Cerebellar nuclear complex (tissue), 1 donor: Measurements from ENCODE around the gene PTPRC.

Source experiments
- DNase-seq, 2 experiments: peaks; one replicate each; lab custom pipeline; 2025; lab: John Stamatoyannopoulos, UW

PTPRC gene

DNA sequence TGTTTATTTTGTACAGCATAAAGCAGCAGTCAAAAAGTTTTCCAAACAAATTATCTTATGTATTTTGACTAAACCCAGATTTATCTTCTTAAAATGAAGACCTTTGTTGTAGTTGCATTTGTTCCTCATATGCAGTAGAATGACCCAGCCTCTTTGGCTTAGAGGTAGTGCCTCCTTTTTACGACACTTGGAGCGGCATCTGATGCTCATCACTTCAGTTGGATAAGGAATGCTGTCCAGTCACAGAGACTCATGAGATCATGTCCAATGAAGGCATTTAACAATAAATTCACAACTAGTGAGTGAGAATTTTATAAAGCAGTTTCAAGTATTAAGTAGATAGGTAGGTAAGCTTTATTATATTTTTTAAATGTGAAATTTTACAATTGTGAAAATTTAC is 35.2 kb downstream of the PTPRC start:
- DNase-seq = no peak

DNA sequence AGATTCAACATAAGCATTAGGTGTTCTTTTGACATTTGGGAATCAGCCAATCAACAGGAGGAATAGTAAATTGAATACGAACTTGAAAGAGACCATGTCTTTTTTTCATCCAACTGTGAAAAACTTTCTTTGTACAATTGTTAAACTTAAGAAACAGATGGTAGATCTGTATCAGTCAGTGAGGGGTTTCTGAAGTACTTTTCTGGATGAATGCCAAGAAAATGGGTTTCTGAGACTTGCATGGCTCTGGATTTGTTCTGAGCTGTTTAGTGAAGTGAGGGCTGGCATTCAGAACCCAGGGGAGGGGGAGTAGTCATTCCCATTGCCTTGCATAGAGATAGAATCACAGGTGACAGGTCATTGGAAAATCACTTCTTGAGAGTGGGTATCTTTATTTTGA is 37.4 kb downstream of the PTPRC start:
- DNase-seq = no peak

DNA sequence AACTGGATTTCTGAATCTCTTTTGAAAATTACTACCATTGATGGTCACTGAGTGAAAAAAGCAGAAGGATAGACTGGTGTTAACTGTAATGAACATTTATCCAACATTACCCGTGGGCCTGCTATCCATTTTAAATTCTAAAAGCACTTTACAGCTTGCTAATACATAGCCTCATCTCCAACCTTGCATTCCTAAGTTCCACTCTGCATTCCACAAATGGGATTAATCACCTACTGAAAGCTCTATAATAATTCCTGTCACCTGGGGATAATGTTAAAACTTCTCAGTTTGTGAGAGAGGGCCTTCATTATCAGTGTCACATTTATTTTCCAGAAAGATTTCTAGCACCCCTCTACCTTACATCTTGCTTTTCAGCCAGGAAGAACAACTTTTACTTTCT is 38.2 kb downstream of the PTPRC start:
- no peak for DNase-seq

DNA sequence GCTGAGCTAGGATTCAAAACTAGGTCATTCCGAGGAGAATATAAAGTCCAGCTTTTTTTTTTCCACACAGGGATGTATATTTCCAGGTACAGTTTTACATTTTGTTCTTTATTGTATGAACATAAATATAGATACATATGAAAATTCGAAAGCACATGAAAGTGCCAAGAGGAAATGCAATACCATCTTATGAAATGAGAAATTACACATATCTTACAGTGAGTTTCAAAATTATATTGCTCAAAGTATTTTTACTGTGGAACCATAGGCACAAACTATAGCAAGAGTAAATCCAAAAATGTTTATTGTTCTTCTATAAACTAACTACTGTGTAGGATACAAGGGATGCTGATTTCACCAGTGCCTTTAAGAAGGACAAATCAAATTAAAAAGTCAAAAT is 39.0 kb downstream of the PTPRC start:
- DNase-seq = no peak

DNA sequence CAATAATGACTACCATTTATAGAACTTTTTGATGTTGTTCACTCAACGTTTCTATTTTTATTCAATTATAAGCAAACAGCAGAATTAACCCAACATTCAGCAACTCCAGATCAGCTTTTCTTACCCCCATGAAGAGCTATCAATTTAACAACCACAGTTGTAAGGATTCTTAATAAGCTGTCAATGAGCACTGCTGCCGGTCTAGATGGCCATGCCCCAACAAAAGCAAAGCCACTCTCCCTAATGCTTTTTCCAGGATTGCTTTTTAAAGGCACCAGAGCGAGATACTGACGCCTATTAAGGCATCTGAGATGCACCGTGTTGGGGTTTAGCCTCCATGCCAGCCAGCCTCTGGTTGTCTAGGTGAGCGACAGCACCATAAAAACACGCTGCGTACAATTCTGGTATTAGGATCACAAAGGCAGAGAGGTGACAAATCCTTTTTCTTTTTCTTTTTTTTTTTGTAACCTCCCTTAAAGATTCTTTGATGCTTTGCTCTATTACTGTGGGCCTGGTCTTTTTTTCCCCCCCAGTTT is 39.5 kb downstream of the PTPRC start:
- no peak for DNase-seq

DNA sequence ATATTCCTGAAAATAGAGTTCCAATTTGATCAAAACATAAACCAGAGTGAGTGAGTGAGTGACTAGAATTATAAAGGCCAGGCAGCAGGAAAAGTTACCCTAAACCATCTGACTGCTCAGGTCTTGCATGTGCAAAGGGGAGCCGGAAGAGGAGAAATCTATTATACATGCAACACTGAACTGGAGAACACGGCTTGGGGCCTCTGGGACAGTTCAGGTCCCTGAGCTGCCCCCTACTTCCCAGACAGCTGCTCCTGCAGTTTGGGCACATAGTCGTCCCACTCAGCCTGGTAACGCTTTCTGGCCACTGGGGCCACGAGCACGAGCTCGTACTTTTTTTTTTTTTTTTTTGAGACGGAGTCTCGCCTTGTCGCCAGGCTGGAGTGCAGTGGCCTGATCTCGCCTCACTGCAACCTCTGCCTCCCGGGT is 40.1 kb downstream of the PTPRC start:
- no peak for DNase-seq

DNA sequence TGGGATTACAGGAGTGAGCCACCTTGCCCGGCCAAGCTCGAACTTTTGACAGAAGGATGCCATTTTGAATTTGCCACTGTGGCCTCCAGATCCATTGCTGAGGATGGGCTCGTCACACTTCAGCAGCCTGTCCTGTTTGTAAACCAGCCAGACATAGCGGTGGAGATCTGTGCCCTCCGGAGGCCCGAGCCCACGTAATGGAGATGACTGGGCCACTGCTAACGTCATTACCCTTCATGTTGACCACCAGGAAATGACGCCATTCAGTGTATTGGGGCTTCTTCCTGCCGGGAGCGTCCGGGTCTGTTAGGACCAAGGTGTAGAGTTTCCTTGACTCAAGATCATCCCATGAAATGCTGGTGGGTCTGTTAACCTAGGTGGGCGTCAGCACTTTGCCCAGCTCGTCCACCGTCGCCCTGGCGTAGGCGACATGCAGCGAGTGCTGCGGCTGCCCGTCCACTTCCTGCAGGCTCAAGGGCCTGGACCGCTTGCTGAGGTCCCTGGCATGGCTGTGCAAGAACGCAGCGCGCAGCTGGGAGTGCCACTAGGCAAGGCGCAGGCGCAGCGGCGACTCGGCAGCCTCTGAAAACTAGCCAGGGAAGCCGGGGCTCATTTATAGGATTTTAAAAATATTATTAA is 40.8 kb downstream of the PTPRC start:
- no peak for DNase-seq

DNA sequence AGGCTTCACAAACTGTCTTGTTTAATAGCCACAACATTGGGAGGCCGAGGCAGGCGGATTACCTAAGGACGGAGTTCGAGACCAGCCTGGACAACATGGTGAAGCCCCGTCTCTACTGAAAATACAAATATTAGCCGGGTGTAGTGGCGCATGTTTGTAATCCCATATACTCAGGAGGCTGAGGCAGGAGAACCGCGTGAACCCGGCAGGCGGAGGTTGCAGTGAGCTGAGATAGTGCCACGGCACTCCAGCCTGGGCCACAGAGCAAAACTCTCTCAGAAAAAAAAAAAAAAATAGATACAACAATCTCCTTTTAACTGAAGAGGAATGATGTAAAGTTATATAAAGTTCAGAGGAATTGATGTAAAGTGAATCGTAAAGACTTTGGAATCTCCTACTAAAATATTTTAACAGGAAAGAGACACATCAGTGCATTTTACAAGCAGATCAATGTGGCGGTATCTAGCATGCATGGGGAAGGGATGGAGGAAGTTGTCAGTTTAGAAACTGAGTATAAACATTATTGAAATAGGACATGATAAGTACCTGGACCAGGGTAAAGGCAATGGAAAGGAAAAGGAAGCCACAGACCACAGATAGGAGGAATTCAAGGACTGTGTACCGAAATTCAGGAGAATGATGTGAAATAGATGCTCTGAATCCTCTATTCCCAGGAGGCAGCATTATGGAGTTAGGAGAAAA is 41.5 kb downstream of the PTPRC start:
- no peak for DNase-seq

DNA sequence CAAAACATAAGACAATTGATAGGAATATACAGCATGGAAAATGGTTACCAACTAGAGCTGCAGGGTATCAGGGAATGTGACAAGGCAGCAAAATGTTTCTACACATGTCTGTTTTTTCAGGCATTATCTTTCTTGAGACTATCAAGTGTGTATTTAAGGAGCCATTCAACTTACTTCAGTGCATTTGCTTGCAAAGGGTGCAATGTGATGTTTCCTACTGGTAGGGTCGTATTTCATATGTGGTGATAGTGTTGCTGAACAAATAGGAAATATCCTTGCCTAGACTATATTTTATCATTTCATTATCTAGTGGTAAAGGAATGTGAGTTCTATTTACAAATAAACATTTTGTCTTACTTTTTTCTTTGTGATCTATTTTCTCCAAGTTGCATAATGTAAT is 42.4 kb downstream of the PTPRC start:
- DNase-seq = no peak

DNA sequence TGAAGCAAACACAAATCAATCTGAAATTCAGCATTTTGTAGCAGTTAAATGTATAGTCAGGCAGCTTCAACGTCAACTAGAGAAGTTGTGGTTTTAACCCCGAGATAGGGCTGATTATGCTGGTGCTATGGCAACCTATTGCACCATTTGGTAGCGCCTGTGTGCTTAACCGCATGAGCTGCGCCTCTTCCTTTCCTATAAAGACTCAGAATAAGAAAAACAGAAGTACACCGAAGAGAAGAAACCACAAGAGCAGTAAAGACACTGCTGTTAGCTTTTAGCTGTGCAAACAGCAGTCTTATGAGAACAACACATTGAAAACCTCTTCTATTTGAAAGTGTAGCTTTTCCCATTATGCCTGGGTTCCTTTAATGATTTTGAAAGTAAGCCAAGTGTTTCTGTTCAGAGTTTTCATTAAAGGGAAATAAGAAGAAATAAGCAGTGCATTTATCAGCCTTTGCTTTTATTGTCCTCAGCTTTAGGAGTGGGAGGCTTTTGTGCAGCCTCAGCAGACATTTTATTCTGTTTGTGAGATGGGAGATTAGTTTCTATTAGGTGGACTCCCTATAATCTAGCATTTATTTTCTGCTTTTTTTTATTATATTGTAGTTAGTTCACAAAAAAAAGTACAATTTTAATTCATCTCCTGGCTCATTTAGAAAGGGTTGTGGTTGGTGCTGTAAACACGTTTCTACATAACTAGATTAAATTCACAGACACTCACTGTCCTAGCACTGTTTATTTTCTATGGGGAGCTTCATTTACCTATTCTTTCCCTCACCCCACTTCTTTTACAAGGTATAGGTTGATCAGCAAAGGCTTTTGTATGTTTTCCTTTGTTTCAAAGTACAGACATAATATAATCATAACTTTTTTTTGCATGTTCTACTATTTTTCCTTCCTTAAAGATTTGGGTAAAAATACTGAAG is 43.3 kb downstream of the PTPRC start:
- no peak for DNase-seq

DNA sequence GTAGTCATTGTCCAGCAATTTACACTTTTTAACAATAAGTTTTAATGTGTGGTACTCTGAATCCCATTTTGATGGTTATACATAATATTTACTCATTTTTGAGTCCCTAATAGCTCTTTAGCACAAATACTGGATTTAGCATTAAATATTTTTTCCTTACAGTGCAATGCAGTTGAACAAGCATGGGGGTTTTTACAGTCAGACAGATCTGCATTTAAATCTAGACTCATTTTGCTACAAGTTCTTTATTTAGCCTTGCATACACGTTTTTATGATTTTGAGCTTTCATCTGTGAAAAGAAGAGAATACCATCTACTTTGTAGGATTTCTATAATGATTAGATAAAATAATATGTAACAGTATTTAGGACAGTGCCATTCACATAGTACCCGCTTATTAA is 44.0 kb downstream of the PTPRC start:
- no peak for DNase-seq

DNA sequence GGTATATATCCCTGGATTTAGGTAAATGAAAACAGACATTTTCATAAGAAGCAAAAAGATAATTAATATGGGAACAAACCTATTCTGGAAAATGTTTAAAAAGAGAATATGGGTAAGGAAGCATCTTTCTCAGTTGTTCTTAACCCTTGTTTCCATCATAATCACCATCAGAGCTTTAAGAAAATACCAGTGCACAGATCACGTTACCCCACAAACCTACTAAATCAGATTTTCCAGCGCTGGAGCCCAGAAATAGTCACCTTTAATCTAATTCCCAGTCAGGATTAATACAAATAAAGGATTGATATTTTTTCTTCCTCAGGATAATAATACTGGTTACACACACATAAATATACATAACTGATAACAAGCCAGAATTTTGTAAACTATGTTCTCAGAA is 44.6 kb downstream of the PTPRC start:
- no peak for DNase-seq

DNA sequence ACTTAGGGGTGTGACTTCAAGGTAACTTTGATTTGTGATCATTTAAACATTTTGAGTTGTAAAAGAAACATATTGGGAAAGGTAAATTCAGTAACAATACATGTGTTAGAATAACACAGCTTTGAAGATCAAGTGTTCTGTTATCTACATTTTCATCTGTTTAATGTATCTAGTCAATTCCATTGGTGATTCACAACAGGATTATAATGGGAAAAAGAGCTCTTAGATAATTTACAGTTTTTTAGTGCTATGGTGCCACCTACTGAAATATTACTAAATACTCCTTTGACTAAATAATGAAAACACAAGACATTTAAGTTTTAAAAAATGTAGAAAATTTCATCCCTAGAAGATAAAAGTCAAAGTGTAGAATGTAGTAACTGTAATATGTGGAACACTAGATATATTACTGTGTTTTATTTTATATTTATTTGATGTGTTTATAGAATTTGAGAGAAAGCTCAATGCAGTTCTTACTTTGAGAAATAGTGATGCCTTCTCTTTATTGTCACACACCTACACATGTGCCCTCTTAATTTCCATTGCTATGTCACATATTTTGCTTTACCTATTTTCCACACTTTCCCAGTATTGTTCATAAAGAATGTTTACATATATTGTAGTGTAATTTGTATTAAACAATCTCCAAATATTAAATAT is 47.4 kb downstream of the PTPRC start:
- DNase-seq = no peak

DNA sequence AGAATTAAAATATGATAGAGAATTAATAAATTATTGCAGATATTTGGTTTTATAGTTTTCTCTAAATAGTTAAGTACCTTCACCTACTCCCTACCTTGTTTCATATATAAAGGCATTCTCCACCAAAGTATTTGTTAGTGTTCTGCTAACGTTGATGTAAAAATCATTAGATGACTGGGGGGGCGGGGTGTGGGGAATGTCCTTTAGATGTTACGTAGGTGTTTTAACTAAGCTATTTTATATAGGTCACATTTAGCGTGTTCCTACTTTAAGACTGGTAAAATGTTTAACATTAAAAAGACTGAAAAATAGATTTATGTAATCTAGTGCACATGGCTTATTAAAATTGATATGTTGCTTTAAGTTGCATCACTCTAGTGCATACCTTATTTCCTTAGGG is 48.6 kb downstream of the PTPRC start:
- no peak for DNase-seq

DNA sequence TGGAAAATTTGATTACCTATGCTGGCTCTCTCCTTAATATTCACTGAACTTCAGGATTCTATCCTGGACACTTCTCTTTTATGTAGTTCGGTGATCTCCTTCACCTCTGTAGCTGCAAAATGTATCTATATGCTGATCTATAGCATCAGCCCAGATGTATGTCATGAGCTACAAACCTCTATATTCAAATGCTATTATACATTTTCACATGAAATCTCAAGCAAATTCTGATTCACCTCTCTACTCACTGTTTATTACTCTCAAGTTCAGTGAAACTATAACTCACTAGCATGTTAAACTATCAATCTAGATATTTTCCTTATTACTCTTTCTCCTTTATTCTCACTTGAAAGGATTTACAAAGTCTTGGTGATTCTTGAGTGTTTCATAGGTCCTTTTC is 52.2 kb downstream of the PTPRC start:
- DNase-seq = no peak

DNA sequence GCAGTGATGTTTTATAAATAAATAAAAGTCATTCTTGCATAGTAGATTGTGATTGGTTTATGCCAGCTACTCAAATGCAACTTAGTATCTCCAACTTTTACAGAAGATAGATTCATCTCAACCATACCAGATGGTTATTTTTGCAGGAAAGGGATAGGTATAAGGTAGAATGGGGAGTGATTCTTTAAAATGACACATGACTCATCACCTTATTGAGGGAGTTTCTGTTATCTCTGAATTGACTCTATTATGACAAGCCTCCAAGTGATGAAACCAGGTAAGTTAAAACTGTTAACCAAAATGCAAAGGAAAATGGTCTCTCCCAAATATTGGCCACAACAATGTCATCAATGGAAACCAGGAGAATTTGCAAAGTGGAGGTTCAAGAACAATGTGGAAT is 54.5 kb downstream of the PTPRC start:
- no peak for DNase-seq

DNA sequence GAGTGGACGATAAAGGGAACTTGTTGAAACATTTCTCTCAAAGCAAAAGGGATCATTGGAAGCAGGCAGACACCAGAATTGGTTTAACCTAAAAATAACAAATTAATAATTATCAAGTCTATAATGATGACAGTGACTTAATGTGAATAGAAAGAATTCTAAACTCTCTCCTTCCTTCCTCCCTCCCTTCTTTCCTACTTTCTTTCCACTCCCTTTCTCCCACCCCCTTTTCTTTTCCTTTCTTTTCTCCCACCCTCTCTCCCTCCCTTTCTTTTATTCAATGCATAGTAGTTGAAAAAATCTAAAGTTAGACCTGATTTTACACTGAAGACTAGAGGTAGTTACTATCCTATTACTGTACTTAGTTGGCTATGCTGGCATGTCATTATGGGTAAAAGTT is 55.7 kb downstream of the PTPRC start:
- no peak for DNase-seq

DNA sequence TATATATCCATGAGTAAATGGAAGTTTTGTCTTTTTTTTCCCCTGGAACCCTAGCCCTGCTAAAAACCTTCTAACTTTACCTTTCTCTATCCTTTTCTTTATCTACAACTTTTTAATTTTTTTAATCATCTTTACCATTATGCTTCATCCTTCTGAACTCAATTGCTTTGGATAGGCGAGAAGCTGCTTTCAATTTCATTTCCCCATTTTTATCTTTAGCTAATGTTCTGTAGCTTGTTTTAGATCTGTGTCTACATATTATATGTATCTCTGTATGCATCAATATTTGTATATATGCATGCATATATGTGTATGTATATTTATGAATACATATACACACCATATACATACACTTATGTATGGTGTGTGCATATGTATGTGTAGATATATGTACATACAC is 57.4 kb downstream of the PTPRC start:
- DNase-seq = no peak

DNA sequence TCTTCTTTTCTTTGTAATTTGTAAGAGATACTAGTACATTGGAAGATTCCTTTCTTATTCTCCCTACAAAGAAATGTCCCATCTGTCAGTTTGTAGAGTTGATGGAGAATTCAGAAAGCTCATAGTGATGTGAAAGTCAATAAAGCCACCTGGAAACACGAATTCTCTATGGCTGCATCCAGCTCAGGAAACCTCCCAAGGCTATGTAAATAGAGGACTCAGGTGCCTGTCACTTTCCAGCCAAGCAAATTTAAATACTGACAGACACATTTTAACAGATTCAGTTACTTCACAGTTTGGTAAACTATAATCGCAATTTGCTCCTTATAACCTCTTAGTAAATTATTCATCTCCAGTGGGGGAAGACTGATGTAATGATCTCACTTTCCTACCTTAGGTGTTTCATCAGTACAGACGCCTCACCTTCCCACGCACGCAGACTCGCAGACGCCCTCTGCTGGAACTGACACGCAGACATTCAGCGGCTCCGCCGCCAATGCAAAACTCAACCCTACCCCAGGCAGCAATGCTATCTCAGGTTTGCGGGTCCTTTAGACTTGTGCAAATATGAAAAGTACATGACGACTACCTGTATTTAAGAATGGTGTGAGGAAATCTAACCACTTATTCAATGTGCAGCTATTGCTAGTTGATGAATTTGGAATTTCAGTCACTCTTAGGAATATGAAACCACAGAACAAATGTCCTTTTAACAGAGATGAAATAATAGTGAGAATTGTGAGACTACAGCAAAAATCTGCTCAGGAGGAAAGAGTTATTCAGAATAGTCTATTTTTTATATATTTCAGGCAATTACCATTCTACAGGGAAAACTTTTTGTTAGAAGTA is 60.6 kb downstream of the PTPRC start:
- no peak for DNase-seq

DNA sequence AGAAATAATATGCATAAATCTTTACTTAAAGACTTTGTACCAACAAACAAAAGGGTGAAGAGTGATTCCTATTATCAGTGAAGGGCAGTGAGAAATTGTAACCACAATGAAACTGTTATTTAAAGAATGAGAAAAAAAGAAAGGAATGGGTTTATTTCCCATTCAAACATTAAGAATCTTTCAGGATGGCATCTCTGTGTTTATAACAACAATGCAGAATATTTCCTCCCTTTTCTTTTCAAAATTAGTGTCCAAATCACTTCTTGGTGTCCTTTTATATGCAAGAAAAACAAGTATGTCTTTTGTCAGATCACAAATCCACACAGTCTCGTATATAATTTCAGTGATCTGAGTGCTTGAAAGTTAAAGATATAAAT is 61.2 kb downstream of the PTPRC start:
- no peak for DNase-seq

DNA sequence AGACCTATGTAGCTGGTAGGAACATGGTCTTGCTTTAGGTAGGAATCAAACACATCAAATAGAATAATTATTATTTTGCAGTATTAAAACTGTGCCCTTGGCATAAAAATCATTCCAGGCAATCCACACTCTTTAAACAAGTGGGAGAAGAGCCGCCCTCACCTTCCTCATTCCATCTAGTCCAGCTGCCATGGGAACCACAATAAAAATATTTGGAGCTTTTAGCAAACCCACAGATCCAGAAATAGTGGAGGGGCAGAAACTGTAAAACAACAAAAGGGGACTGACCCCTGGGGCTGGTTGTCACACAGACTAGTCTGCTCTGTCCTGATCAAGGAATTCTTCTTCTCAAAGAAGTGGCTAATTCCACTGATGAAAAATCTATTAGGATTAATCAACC is 61.6 kb downstream of the PTPRC start:
- no peak for DNase-seq
